Esophagus squamous epithelium (tissue), 5 donors: ENCODE measurements around the gene WDR48. TPM values are rescaled to one million over a fixed set of nuclear protein-coding genes. Genes with fewer than 3 reads are reported as not detected.

Source experiments
- DNase-seq: peaks from one replicate; lab custom pipeline; 2025; lab: John Stamatoyannopoulos, UW
- H3K27ac ChIP-seq, 4 donors: fragments of 200-600 bp; sonication (generic); one replicate each; pipeline ENCODE4 v1.5.1; 2016 to 2019; ENCODE audit warnings: mild to moderate bottlenecking in 1 of 4
- H3K27me3 ChIP-seq, 4 donors: fragments of 200-600 bp; sonication (generic); 1 replicate in 3 of 4; 2 replicates in 1 of 4; pipeline versions ENCODE4 v1.5.1 to v1.6.0; 2017 to 2021; ENCODE audit warnings: antibody characterized with exemption in 1 of 4
- H3K36me3 ChIP-seq, 3 donors: fragments of 200-600 bp; sonication (generic); one replicate each; pipeline ENCODE4 v1.5.1; 2016 to 2019
- H3K4me1 ChIP-seq, 3 donors: fragments of 200-600 bp; sonication (generic); one replicate each; pipeline ENCODE4 v1.5.1; 2017 to 2019
- H3K4me3 ChIP-seq, 4 donors: fragments of 200-600 bp; sonication (generic); 1 replicate in 3 of 4; 2 replicates in 1 of 4; pipeline ENCODE4 v1.5.1; 2016 to 2019; ENCODE audit warnings: mild to moderate bottlenecking in 2 of 4, moderate library complexity in 1 of 4
- H3K9me3 ChIP-seq, 3 donors: fragments of 200-600 bp; sonication (generic); one replicate each; pipeline ENCODE4 v1.5.1; 2016 to 2019
- POLR2A ChIP-seq, 4 donors: fragments of 450-650 bp; IDR thresholded peaks; one replicate each; pipeline ENCODE4 v1.6.1; 2017; ENCODE audit warnings: antibody characterized with exemption in 4 of 4, mild to moderate bottlenecking in 4 of 4, moderate library complexity in 3 of 4
- WGBS, 2 donors: methylation state at CpG; one replicate each; pipeline ENCODE4 v1.1.5; 2018; 5-methylcytosine and 5-hydroxymethylcytosine counted together
- intact Hi-C: fragments of 100-400 bp; cut with DNase I; formaldehyde crosslinking; loops from one replicate; pipeline ENCODE4 v1.15.0; 2022
- total RNA-seq, 4 donors: library from RNA; depleted of rRNA; stranded (reverse); fragments of >200 nt; gene quantifications; one replicate each; pipeline ENCODE4 v1.1.0, GENCODE V29; 2016
- TF ChIP-seq, protein P1 (sequence below), 6 experiments: fragments of 450-650 bp in 4 of 6; fragments of 200-600 bp in 2 of 6; sonication (generic) in 2 of 6; IDR thresholded peaks; one replicate each; pipeline ENCODE4 v1.5.1; 2016 to 2019; ENCODE audit warnings: antibody characterized with exemption in 6 of 6, mild to moderate bottlenecking in 4 of 6, moderate library complexity in 4 of 6
- donor health status: DM: yes; HTN: yes; CAD: no.

WDR48 gene
- total RNA-seq, 4 donors from 2014 or later = 9.7 to 25.9 (median 19.4) TPM

DNA sequence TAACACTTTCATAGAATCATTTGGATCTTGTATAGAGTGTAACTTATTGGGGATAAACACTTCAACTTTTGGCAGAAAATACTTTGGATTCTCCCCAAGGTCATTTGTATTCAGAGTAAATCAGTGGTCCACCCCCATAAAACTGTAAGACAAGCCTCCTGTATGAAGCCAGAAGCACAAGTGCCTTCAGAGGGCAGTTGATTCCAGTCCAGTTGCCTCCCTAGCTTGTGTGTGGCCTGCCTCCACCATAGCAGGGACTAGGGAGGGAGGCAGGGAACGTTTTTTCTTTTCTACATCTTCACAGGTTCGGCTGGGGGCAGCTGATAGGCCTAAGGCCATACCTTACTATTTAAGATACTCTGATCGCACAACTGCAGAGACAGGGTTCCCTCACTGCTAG is 44.0 kb downstream of the WDR48 start:
- DNase-seq = no peak

DNA sequence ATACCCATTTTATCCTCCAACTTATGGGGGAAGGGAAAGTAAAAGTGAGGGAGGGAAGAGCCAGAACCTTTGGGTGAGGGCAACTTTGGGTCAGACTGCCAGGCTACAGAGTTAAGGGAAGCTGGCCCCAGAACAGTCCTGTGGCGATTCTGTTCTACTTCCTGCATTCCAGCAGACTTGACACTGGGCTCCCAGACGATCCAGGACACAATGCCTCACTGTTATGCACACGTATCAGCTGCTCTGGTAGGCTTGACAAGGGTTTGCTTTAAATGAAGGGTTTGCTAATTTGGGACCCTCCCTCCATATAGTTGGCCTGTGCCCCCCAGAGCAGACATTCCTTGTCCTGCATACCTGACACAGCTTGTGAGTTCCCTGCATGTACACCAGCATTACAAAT is 45.0 kb downstream of the WDR48 start:
- Histone ChIP-seq H3K4me1 (peaks cover 0 to 9% (median 8%) of the 10 kb centered on the region in 3 donors), H3K4me3 (no peak overlapping the region), H3K27ac (peak overlapping the region in 2 of 4 donors; percentile 5 to 19), H3K27me3 (no peaks in the 10 kb centered on the region), H3K36me3 (peaks cover 35 to 92% (median 48%) of the 10 kb centered on the region in 3 donors), H3K9me3 (no peaks in the 10 kb centered on the region)
- TF ChIP-seq, protein P1, sequence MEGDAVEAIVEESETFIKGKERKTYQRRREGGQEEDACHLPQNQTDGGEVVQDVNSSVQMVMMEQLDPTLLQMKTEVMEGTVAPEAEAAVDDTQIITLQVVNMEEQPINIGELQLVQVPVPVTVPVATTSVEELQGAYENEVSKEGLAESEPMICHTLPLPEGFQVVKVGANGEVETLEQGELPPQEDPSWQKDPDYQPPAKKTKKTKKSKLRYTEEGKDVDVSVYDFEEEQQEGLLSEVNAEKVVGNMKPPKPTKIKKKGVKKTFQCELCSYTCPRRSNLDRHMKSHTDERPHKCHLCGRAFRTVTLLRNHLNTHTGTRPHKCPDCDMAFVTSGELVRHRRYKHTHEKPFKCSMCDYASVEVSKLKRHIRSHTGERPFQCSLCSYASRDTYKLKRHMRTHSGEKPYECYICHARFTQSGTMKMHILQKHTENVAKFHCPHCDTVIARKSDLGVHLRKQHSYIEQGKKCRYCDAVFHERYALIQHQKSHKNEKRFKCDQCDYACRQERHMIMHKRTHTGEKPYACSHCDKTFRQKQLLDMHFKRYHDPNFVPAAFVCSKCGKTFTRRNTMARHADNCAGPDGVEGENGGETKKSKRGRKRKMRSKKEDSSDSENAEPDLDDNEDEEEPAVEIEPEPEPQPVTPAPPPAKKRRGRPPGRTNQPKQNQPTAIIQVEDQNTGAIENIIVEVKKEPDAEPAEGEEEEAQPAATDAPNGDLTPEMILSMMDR (IDR thresholded peaks at IDR 0.05) = no peak
- TF ChIP-seq POLR2A (IDR thresholded peaks at IDR 0.05) = no peak
- 53 to 62% methylated on average over 3 of the region's 3 CpGs for WGBS, 2 donors
- intact Hi-C loops = no loop called here
- no peak for DNase-seq

More for the DNA sequence above, 44.0 kb downstream of the WDR48 start:
- peak overlapping the region in 2 of 4 donors; percentile 19 to 57 for H3K27ac ChIP-seq
- WGBS, 2 donors = 68 to 74% methylated on average over 3 of the region's 3 CpGs
- H3K27me3 ChIP-seq = no peaks in the 10 kb centered on the region
- H3K9me3 ChIP-seq = no peaks in the 10 kb centered on the region
- H3K4me1 ChIP-seq = peaks cover 0 to 4% (median 0%) of the 10 kb centered on the region in 3 donors
- intact Hi-C loops = no loop called here
- TF ChIP-seq, protein P1 (IDR thresholded peaks at IDR 0.05) = no peak
- TF ChIP-seq POLR2A (IDR thresholded peaks at IDR 0.05) = no peak
- peaks cover 34 to 100% (median 52%) of the 10 kb centered on the region in 3 donors for H3K36me3 ChIP-seq
- H3K4me3 ChIP-seq = no peak overlapping the region

DNA sequence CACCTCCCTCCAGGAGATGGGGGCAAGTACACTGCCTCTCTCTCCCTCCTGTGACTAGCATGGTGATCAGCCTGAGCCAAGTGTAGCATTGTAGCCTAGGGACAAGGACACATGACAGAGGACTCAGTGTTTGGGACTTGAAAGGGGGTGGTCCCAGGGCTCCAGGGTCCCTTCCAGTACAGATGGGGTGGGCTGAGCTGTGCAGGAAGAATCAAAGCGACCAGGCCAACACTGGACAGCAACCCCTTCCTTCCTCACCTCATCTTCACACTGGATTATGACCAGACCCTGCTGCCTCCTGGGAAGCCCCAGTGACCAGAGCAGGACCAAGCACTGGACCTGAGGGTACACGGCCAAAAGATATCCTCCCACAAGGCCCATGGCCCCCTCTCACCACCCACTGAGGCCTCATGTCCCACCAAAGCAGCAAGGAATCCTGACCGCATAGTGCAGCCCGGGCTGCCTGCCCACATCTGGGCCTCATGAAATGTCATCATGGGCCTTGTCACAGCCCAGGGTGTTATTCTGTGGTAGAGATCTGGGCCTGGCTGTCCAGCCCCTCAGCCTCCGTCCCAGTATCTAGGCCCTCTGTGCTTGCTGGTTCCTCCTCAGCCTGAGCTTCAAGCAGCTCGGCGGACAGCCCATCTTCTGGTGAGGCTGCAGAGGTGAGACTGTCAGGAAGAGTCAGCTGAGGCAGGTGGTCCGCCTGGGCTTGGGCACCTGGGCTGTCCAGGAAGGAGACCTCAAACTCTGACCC is 46.1 kb downstream of the WDR48 start:
- Histone ChIP-seq H3K9me3 (no peaks in the 10 kb centered on the region), H3K27ac (no peak overlapping the region), H3K4me3 (no peak overlapping the region), H3K27me3 (no peaks in the 10 kb centered on the region), H3K36me3 (peaks cover 29 to 84% (median 47%) of the 10 kb centered on the region in 3 donors), H3K4me1 (peaks cover 0 to 20% (median 8%) of the 10 kb centered on the region in 3 donors)
- no peak for TF ChIP-seq POLR2A (IDR thresholded peaks at IDR 0.05)
- TF ChIP-seq, protein P1 (IDR thresholded peaks at IDR 0.05) = no peak
- 72 to 90% methylated on average over 2 to 5 of the region's 8 CpGs for WGBS, 2 donors
- no peak for DNase-seq
- intact Hi-C loops = no loop called here

DNA sequence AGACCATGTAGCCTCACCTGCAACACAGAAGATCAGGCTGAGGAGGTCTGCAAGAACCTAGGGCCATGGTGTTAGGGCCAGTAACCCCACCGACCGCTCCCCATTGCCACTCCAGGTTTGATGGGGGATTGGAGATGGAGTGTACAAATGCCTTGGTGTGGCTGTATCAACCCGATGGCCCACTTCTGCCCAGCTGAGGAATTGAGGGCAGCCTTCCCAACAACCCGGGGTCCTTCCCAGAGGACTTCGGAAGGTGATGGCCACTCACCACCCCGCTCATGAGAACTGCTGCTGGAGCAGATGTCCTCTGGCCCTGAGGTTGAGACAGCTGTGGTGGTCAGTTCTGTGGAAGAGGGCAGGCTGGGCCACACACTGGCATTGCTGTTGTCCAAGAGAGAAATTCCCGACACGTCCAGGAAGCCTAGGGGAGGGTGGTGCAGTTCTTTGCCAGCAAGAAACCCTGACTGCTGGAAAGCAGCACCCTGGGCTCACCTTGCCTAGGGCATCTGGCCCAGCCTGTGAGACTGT is 46.7 kb downstream of the WDR48 start:
- H3K4me3 ChIP-seq = no peak overlapping the region
- H3K9me3 ChIP-seq = no peaks in the 10 kb centered on the region
- H3K27ac ChIP-seq = no peak overlapping the region
- 90 to 92% methylated on average over 4 to 6 of the region's 8 CpGs for WGBS, 2 donors
- H3K36me3 ChIP-seq = peaks cover 29 to 82% (median 41%) of the 10 kb centered on the region in 3 donors
- DNase-seq = no peak
- H3K4me1 ChIP-seq = peaks cover 0 to 26% (median 8%) of the 10 kb centered on the region in 3 donors
- TF ChIP-seq, protein P1 (IDR thresholded peaks at IDR 0.05) = no peak
- no peak for TF ChIP-seq POLR2A (IDR thresholded peaks at IDR 0.05)
- no peaks in the 10 kb centered on the region for H3K27me3 ChIP-seq
- intact Hi-C loops = no loop called here

DNA sequence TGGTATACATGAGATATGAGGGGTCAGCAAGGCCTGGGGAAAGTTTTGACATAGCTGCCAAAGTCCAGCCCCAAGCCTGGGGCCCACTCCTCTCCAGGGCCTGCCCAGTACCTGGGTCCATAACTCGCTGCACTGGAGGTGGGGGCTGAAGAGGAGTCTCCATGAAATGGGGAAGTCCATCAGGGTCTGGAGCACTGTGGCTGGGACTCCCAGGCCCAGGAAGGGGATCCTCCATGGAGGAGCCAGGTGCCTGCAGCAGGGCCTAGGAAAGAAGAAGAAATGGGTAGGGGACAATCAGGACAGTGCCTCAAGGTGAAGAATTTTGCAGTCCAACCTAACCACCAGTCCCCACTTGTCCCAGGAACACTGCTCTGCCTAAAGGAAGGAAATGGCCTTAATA is 47.4 kb downstream of the WDR48 start:
- TF ChIP-seq POLR2A (IDR thresholded peaks at IDR 0.05) = no peak
- TF ChIP-seq, protein P1 (IDR thresholded peaks at IDR 0.05) = no peak
- Histone ChIP-seq H3K36me3 (peaks cover 29 to 75% (median 35%) of the 10 kb centered on the region in 3 donors), H3K27ac (no peak overlapping the region), H3K27me3 (no peaks in the 10 kb centered on the region), H3K4me1 (peaks cover 3 to 33% (median 8%) of the 10 kb centered on the region in 3 donors), H3K4me3 (no peak overlapping the region), H3K9me3 (no peaks in the 10 kb centered on the region)
- WGBS, 2 donors = 100% methylated on average over 1 of the region's 1 CpG; no CpG with 5 or more reads in 1 of the 2 donors
- no peak for DNase-seq
- intact Hi-C loops = no loop called here
